ENCODE measurements around the gene SSH3.

The SSH3 gene

DNA sequence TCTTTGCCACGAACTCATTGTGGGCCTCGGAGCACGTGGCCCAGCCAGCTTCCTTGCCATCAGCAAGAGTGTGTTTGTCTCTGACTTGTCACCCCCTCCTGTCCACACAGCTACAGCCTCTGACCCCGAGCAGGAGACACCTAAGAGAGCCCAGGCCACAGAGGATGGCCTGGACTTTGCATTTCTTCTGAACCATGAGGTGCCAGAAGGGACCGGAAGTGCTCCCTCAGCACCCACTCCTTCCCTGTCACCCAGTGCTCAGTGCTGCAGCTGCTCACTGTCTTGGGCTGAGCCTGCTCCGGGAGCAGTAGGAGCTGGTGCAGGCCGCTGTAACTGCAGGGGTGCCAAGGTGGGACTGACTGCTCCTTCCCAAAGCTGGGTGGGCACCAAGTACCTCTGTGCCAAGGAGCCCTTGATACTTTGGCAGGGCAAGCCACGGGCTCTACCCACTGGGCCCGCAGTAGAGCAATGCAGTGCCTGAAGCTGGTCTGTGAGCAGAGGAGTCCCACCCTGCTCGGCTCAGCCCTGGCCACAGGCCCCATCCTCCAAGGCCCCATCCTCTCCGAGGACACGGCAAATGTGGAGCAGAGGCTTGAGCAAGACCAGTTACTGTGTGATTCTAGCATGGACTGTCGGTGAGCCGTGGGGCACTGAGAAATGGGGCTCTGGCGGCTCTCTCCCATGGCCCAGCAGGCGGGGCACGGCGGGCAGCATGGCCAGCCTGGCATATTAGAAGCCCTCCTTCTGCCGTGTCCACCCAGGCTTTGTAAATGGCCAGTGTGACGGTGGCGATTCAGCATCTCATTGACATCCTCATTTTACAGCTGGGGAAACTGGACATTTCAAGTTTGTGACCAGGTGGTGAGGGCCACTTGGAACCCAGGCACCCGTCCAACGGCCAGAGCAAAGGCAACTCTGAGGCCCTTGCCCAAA is 30.7 kb upstream of the SSH3 start:
- TF ChIP-seq, protein P1, sequence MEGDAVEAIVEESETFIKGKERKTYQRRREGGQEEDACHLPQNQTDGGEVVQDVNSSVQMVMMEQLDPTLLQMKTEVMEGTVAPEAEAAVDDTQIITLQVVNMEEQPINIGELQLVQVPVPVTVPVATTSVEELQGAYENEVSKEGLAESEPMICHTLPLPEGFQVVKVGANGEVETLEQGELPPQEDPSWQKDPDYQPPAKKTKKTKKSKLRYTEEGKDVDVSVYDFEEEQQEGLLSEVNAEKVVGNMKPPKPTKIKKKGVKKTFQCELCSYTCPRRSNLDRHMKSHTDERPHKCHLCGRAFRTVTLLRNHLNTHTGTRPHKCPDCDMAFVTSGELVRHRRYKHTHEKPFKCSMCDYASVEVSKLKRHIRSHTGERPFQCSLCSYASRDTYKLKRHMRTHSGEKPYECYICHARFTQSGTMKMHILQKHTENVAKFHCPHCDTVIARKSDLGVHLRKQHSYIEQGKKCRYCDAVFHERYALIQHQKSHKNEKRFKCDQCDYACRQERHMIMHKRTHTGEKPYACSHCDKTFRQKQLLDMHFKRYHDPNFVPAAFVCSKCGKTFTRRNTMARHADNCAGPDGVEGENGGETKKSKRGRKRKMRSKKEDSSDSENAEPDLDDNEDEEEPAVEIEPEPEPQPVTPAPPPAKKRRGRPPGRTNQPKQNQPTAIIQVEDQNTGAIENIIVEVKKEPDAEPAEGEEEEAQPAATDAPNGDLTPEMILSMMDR (IDR thresholded peaks at IDR 0.05; ENCODE audit: borderline replicate concordance, control extremely low read depth, extremely low read depth, insufficient read depth, missing control alignments) = no peak
- peak; percentile 65 for DNase-seq (ENCODE audit: low spot score)
- in situ Hi-C loops (cut with MboI; ENCODE audit: low sequenced_read_pairs, unreplicated experiment) = no loop called here

- in situ Hi-C loops (cut with MboI; ENCODE audit: low sequenced_read_pairs, unreplicated experiment) = no loop called here
- TF ChIP-seq, protein P1 (IDR thresholded peaks at IDR 0.05; ENCODE audit: borderline replicate concordance, control extremely low read depth, extremely low read depth, insufficient read depth, missing control alignments) = no peak
- no peak for DNase-seq (ENCODE audit: low spot score)
Measured at GRCh38 chr11:67273260-67273990, 29.9 kb upstream of the SSH3 start.

GRCh38 chr11:67274768-67275605 is 28.3 kb upstream of the SSH3 start:
- DNase-seq (ENCODE audit: low spot score) = no peak
- TF ChIP-seq, protein P1 (IDR thresholded peaks at IDR 0.05; ENCODE audit: borderline replicate concordance, control extremely low read depth, extremely low read depth, insufficient read depth, missing control alignments) = no peak
- in situ Hi-C loops (cut with MboI; ENCODE audit: low sequenced_read_pairs, unreplicated experiment) = no loop called here

- in situ Hi-C loops (cut with MboI; ENCODE audit: low sequenced_read_pairs, unreplicated experiment) = no loop called here
Measured at GRCh38 chr11:67275606-67276409, 27.5 kb upstream of the SSH3 start.

GRCh38 chr11:67276781-67277230 is 26.5 kb upstream of the SSH3 start:
- in situ Hi-C loops (cut with MboI; ENCODE audit: low sequenced_read_pairs, unreplicated experiment) = no loop called here
- DNase-seq (ENCODE audit: low spot score) = peak; percentile 58
- TF ChIP-seq, protein P1 (IDR thresholded peaks at IDR 0.05; ENCODE audit: borderline replicate concordance, control extremely low read depth, extremely low read depth, insufficient read depth, missing control alignments) = peak; percentile 61

More at GRCh38 chr11:67275606-67276409, 27.5 kb upstream of the SSH3 start:
- TF ChIP-seq, protein P1 (IDR thresholded peaks at IDR 0.05; ENCODE audit: borderline replicate concordance, control extremely low read depth, extremely low read depth, insufficient read depth, missing control alignments) = no peak
- DNase-seq (ENCODE audit: low spot score) = no peak

Measured in GM13976 (cell line).